Peyer's patch (tissue), 4 donors: Measurements from ENCODE around the gene IKBKE. TPM values are rescaled to one million over a fixed set of nuclear protein-coding genes. Genes with fewer than 3 reads are reported as not detected.

ENCODE experiments used
- DNase-seq, 3 donors: peaks; one replicate each; pipeline ENCODE4 v3.0.0-alpha.2; 2017 to 2019
- H3K27ac ChIP-seq, 4 donors: fragments of 200-600 bp; sonication (generic); one replicate each; pipeline ENCODE4 v1.5.1; 2016 to 2019
- H3K27me3 ChIP-seq, 2 donors: fragments of 200-600 bp; sonication (generic); one replicate each; pipeline ENCODE4 v1.5.1; 2019
- H3K36me3 ChIP-seq, 3 donors: fragments of 200-600 bp; sonication (generic); one replicate each; pipeline ENCODE4 v1.5.1; 2016 to 2019
- H3K4me1 ChIP-seq, 4 donors: fragments of 200-600 bp; sonication (generic); one replicate each; pipeline ENCODE4 v1.5.1; 2016 to 2019
- H3K4me3 ChIP-seq, 4 donors: fragments of 200-600 bp; sonication (generic); 1 replicate in 3 of 4; 2 replicates in 1 of 4; pipeline ENCODE4 v1.5.1; 2016 to 2019; ENCODE audit warnings: mild to moderate bottlenecking in 1 of 4
- H3K9me3 ChIP-seq, 4 donors: fragments of 200-600 bp; sonication (generic); one replicate each; pipeline ENCODE4 v1.5.1; 2016 to 2019; ENCODE audit warnings: mild to moderate bottlenecking in 1 of 4
- CTCF ChIP-seq, 6 experiments: fragments of 450-650 bp in 4 of 6; fragments of 200-600 bp in 2 of 6; sonication (generic) in 1 of 6; IDR thresholded peaks; one replicate each; pipeline ENCODE4 v1.5.1; 2017 to 2019; ENCODE audit warnings: antibody characterized with exemption in 6 of 6, mild to moderate bottlenecking in 3 of 6, moderate library complexity in 1 of 6
- POLR2A ChIP-seq, 2 donors: fragments of 450-650 bp; IDR thresholded peaks; one replicate each; pipeline ENCODE4 v1.5.1; 2017; ENCODE audit warnings: antibody characterized with exemption in 2 of 2, mild to moderate bottlenecking in 2 of 2, moderate library complexity in 2 of 2
- total RNA-seq, 4 donors: library from RNA; depleted of rRNA; stranded (reverse); fragments of >200 nt; gene quantifications; one replicate each; pipeline ENCODE4 v1.1.0, GENCODE V29; 2016

The IKBKE gene
- total RNA-seq, 4 donors from 2014 or later, result 5.6 to 31.4 (median 17.5) TPM

- no peak for TF ChIP-seq CTCF (IDR thresholded peaks at IDR 0.05)
- no peak for TF ChIP-seq POLR2A (IDR thresholded peaks at IDR 0.05)
- H3K9me3 ChIP-seq, result no peaks in the 10 kb centered on the region
- H3K4me3 ChIP-seq, result no peak overlapping the region
- no peaks in the 10 kb centered on the region for H3K36me3 ChIP-seq
- H3K27me3 ChIP-seq, result no peaks in the 10 kb centered on the region
- no peak for DNase-seq
- no peak overlapping the region for H3K27ac ChIP-seq
- peaks cover 0 to 19% (median 0%) of the 10 kb centered on the region in 4 donors for H3K4me1 ChIP-seq
Measured at GRCh38 chr1:206516728-206516990, 46.4 kb downstream of the IKBKE start.

- H3K27ac ChIP-seq, result no peak overlapping the region
- no peak for DNase-seq
Measured at GRCh38 chr1:206517784-206518183, 47.5 kb downstream of the IKBKE start.

GRCh38 chr1:206518206-206518605, 47.9 kb downstream of the IKBKE start:
- no peak overlapping the region for H3K27ac ChIP-seq
- TF ChIP-seq POLR2A (IDR thresholded peaks at IDR 0.05) (no peak), CTCF (IDR thresholded peaks at IDR 0.05) (no peak)
- DNase-seq, result no peak

More at GRCh38 chr1:206517784-206518183, 47.5 kb downstream of the IKBKE start:
- H3K4me3 ChIP-seq, result no peak overlapping the region
- H3K27me3 ChIP-seq, result no peaks in the 10 kb centered on the region
- H3K4me1 ChIP-seq, result peaks cover 0 to 9% (median 0%) of the 10 kb centered on the region in 4 donors
- TF ChIP-seq CTCF (IDR thresholded peaks at IDR 0.05), result no peak
- H3K36me3 ChIP-seq, result no peaks in the 10 kb centered on the region
- no peaks in the 10 kb centered on the region for H3K9me3 ChIP-seq

GRCh38 chr1:206518743-206519142, 48.5 kb downstream of the IKBKE start:
- no peak overlapping the region for H3K27ac ChIP-seq
- no peaks in the 10 kb centered on the region for H3K9me3 ChIP-seq
- TF ChIP-seq POLR2A (IDR thresholded peaks at IDR 0.05), result no peak
- no peak for TF ChIP-seq CTCF (IDR thresholded peaks at IDR 0.05)
- no peaks in the 10 kb centered on the region for H3K27me3 ChIP-seq
- H3K4me3 ChIP-seq, result no peak overlapping the region
- H3K4me1 ChIP-seq, result peaks cover 0 to under 1% (median 0%) of the 10 kb centered on the region in 4 donors
- no peaks in the 10 kb centered on the region for H3K36me3 ChIP-seq
- no peak for DNase-seq

More at GRCh38 chr1:206518206-206518605, 47.9 kb downstream of the IKBKE start:
- H3K27me3 ChIP-seq, result no peaks in the 10 kb centered on the region
- H3K4me3 ChIP-seq, result no peak overlapping the region
- no peaks in the 10 kb centered on the region for H3K36me3 ChIP-seq
- H3K4me1 ChIP-seq, result peaks cover 0 to 6% (median 0%) of the 10 kb centered on the region in 4 donors
- H3K9me3 ChIP-seq, result no peaks in the 10 kb centered on the region

GRCh38 chr1:206521127-206521526, 50.9 kb downstream of the IKBKE start:
- H3K27me3 ChIP-seq, result no peaks in the 10 kb centered on the region
- TF ChIP-seq POLR2A (IDR thresholded peaks at IDR 0.05) (no peak), CTCF (IDR thresholded peaks at IDR 0.05) (no peak)
- H3K36me3 ChIP-seq, result no peaks in the 10 kb centered on the region
- DNase-seq, result no peak
- no peak overlapping the region for H3K4me3 ChIP-seq
- no peaks in the 10 kb centered on the region for H3K4me1 ChIP-seq
- no peaks in the 10 kb centered on the region for H3K9me3 ChIP-seq
- H3K27ac ChIP-seq, result no peak overlapping the region
